K562 (cell line): ENCODE measurements around the gene FXN. TPM values are rescaled to one million over a fixed set of nuclear protein-coding genes. Genes with fewer than 3 reads are reported as not detected.

Experiments
- CTBP1 ChIP-seq: fragments of 450-650 bp; IDR thresholded peaks from 2 replicates; pipeline ENCODE4 v1.6.1; 2016; ENCODE audit warnings: borderline replicate concordance
- JUND ChIP-seq, 2 experiments: IDR thresholded peaks; 2 replicates in 1 of 2; 3 replicates in 1 of 2; pipeline ENCODE4 v1.6.1; 2011; ENCODE audit warnings: borderline replicate concordance in 2 of 2, low read depth in 2 of 2, low read length in 2 of 2, improper control_type of control experiment in 1 of 2, missing biosample characterization in 1 of 2, missing genetic modification characterization in 1 of 2, missing genetic modification reagents in 1 of 2
- RAD21 ChIP-seq, 2 experiments: fragments of 250-450 bp in 1 of 2; fragments of 450-650 bp in 1 of 2; sonication (Bioruptor Pico) in 1 of 2; formaldehyde crosslinking in 1 of 2; IDR thresholded peaks in 1 of 2; conservative IDR thresholded peaks in 1 of 2; 2 replicates each; pipeline versions ENCODE4 v1.4.0 to v1.8.0; 2020 to 2022; ENCODE audit warnings: mild to moderate bottlenecking in 2 of 2, moderate library complexity in 1 of 2
- SMC3 ChIP-seq: conservative IDR thresholded peaks from 2 replicates; pipeline ENCODE4 v1.6.1; 2011; ENCODE audit warnings: low read depth, low read length, improper control_type of control experiment; ENCODE audit not compliant: insufficient read depth
- STAG1 ChIP-seq: sonication (generic); formaldehyde crosslinking; IDR thresholded peaks from 2 replicates; pipeline ENCODE4 v1.5.0; 2020; ENCODE audit warnings: missing genetic modification reagents, borderline replicate concordance
- TRIM28 ChIP-seq: fragments of 450-650 bp; IDR thresholded peaks from 2 replicates; pipeline ENCODE4 v1.6.1; 2017
- ZNF143 ChIP-seq: sonication (generic); formaldehyde crosslinking; IDR thresholded peaks from 2 replicates; pipeline ENCODE4 v1.9.0; 2022; ENCODE audit warnings: mild to moderate bottlenecking, missing genetic modification reagents
- ZNF316 ChIP-seq: fragments of 450-650 bp; IDR thresholded peaks from 2 replicates; pipeline ENCODE4 v1.6.1; 2016
- polyA plus RNA-seq, 8 experiments: library from polyadenylated mRNA; depleted of rRNA in 4 of 8; stranded (reverse) in 5 of 8; unstranded in 3 of 8; fragments of >200 nt; fragmentation: Nextera tagmentation in 2 of 8; fragmentation: Illumina TruSeq in 1 of 8; extraction: Ambion mirVana in 2 of 8; extraction: Trizol in 1 of 8; gene quantifications; 2 replicates each; pipeline versions ENCODE4 v1.2.1 to v1.2.3, GENCODE V29; 2011 to 2014; ENCODE audit warnings: inconsistent platforms in 1 of 8, missing spikeins in 1 of 8
- total RNA-seq, 7 experiments: library from RNA; depleted of rRNA in 6 of 7; stranded (reverse); fragments of >200 nt in 6 of 7; fragmentation: Illumina TruSeq in 2 of 7; extraction: Trizol in 2 of 7; gene quantifications; 2 replicates each; pipeline versions ENCODE4 v1.2.1 to v1.2.3, GENCODE V29; 2011 to 2021; ENCODE audit warnings: low replicate concordance in 1 of 7
- TF ChIP-seq, protein P1 (sequence below): fragments of 450-650 bp; IDR thresholded peaks from 2 replicates; pipeline ENCODE4 v1.6.1; 2016; ENCODE audit warnings: mild to moderate bottlenecking
- TF ChIP-seq, protein P2 (sequence below): sonication (generic); formaldehyde crosslinking; IDR thresholded peaks from 2 replicates; pipeline ENCODE4 v1.8.1; 2023; ENCODE audit warnings: mild to moderate bottlenecking, missing genetic modification reagents
- TF ChIP-seq, protein P3 (sequence below): sonication (generic); formaldehyde crosslinking; IDR thresholded peaks from 2 replicates; pipeline ENCODE4 v1.8.0; 2023; ENCODE audit warnings: missing genetic modification reagents, mild to moderate bottlenecking, borderline replicate concordance
- TF ChIP-seq, protein P4 (sequence below): fragments of 450-650 bp; IDR thresholded peaks from 2 replicates; pipeline ENCODE4 v1.6.1; 2016

FXN gene
- total and polyA plus RNA-seq, 9 of the 15 experiments (the other 6 are each of a cell fraction or from before 2014, with no cell fraction given) = 7.6 to 51.5 (median 30.3) TPM

DNA sequence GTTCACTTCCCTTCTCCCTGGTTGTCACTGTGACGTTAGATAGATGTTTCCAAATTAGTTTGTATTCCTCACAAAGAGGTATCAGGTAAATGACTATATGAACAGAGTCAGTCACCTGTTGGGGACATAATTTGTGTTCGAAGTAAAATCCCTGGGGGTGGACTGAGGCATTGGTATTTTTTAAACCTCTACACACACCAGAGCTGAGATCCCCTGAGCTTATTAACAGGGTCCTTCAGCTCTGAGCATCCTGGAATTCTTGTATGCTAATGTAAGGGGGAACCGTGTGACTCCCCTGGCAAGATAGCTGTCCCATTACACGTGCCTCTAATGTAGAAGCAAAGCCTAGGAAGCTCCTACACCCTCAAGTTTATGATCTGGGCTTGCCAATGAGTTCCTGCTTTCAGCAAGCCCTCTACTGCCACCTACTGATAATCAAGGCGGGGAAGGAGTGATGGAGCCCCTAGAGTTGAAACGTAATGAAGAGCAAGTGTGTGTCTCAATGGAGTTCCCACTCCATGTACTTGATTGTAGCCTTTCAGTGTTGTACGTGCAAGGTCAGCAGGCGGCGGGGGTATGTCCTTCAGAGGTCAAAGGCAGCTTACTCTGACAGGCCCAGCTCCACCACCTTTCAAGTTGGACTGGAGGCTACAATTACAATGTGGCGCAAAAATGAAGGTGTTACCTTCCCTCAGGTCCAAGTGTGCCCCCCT is 36.0 kb upstream of the FXN start (continued):
- TF ChIP-seq, protein P1, sequence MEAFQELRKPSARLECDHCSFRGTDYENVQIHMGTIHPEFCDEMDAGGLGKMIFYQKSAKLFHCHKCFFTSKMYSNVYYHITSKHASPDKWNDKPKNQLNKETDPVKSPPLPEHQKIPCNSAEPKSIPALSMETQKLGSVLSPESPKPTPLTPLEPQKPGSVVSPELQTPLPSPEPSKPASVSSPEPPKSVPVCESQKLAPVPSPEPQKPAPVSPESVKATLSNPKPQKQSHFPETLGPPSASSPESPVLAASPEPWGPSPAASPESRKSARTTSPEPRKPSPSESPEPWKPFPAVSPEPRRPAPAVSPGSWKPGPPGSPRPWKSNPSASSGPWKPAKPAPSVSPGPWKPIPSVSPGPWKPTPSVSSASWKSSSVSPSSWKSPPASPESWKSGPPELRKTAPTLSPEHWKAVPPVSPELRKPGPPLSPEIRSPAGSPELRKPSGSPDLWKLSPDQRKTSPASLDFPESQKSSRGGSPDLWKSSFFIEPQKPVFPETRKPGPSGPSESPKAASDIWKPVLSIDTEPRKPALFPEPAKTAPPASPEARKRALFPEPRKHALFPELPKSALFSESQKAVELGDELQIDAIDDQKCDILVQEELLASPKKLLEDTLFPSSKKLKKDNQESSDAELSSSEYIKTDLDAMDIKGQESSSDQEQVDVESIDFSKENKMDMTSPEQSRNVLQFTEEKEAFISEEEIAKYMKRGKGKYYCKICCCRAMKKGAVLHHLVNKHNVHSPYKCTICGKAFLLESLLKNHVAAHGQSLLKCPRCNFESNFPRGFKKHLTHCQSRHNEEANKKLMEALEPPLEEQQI = 0 out of 2 replicates have a peak, but pooled peaks have one; percentile 24
- TF ChIP-seq, protein P2, sequence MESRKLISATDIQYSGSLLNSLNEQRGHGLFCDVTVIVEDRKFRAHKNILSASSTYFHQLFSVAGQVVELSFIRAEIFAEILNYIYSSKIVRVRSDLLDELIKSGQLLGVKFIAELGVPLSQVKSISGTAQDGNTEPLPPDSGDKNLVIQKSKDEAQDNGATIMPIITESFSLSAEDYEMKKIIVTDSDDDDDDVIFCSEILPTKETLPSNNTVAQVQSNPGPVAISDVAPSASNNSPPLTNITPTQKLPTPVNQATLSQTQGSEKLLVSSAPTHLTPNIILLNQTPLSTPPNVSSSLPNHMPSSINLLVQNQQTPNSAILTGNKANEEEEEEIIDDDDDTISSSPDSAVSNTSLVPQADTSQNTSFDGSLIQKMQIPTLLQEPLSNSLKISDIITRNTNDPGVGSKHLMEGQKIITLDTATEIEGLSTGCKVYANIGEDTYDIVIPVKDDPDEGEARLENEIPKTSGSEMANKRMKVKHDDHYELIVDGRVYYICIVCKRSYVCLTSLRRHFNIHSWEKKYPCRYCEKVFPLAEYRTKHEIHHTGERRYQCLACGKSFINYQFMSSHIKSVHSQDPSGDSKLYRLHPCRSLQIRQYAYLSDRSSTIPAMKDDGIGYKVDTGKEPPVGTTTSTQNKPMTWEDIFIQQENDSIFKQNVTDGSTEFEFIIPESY (CRISPR knock-in tag) = 0 out of 2 replicates have a peak, but pooled peaks have one; percentile 33
- TF ChIP-seq ZNF316 = peak; percentile 72
- TF ChIP-seq, protein P3, sequence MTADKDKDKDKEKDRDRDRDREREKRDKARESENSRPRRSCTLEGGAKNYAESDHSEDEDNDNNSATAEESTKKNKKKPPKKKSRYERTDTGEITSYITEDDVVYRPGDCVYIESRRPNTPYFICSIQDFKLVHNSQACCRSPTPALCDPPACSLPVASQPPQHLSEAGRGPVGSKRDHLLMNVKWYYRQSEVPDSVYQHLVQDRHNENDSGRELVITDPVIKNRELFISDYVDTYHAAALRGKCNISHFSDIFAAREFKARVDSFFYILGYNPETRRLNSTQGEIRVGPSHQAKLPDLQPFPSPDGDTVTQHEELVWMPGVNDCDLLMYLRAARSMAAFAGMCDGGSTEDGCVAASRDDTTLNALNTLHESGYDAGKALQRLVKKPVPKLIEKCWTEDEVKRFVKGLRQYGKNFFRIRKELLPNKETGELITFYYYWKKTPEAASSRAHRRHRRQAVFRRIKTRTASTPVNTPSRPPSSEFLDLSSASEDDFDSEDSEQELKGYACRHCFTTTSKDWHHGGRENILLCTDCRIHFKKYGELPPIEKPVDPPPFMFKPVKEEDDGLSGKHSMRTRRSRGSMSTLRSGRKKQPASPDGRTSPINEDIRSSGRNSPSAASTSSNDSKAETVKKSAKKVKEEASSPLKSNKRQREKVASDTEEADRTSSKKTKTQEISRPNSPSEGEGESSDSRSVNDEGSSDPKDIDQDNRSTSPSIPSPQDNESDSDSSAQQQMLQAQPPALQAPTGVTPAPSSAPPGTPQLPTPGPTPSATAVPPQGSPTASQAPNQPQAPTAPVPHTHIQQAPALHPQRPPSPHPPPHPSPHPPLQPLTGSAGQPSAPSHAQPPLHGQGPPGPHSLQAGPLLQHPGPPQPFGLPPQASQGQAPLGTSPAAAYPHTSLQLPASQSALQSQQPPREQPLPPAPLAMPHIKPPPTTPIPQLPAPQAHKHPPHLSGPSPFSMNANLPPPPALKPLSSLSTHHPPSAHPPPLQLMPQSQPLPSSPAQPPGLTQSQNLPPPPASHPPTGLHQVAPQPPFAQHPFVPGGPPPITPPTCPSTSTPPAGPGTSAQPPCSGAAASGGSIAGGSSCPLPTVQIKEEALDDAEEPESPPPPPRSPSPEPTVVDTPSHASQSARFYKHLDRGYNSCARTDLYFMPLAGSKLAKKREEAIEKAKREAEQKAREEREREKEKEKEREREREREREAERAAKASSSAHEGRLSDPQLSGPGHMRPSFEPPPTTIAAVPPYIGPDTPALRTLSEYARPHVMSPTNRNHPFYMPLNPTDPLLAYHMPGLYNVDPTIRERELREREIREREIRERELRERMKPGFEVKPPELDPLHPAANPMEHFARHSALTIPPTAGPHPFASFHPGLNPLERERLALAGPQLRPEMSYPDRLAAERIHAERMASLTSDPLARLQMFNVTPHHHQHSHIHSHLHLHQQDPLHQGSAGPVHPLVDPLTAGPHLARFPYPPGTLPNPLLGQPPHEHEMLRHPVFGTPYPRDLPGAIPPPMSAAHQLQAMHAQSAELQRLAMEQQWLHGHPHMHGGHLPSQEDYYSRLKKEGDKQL = no peak
- TF ChIP-seq RAD21 (CRISPR knock-in tag; conservative IDR thresholded peaks at IDR 0.05 in 1 of 2, IDR thresholded peaks at IDR 0.05 in 1 of 2) = peak; percentile 70 to 92
- TF ChIP-seq TRIM28 = peak; percentile 37; the same call in 1 of the 2 replicates
- TF ChIP-seq, protein P4, sequence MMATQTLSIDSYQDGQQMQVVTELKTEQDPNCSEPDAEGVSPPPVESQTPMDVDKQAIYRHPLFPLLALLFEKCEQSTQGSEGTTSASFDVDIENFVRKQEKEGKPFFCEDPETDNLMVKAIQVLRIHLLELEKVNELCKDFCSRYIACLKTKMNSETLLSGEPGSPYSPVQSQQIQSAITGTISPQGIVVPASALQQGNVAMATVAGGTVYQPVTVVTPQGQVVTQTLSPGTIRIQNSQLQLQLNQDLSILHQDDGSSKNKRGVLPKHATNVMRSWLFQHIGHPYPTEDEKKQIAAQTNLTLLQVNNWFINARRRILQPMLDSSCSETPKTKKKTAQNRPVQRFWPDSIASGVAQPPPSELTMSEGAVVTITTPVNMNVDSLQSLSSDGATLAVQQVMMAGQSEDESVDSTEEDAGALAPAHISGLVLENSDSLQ = no peak
- TF ChIP-seq JUND (IDR thresholded peaks at IDR 0.05; ENCODE audit: borderline replicate concordance, low read depth, low read length) = peak; percentile 17; the same call in 1 of the 2 replicates
- TF ChIP-seq JUND (tag; IDR thresholded peaks at IDR 0.05; ENCODE audit: borderline replicate concordance, low read depth, low read length) = no peak; the same call in 2 of the 3 replicates
- TF ChIP-seq STAG1 (CRISPR knock-in tag) = peak; percentile 53; the same call in 1 of the 2 replicates
- TF ChIP-seq ZNF143 (CRISPR knock-in tag) = no peak
- peak; percentile 77 for TF ChIP-seq SMC3
- no peak for TF ChIP-seq CTBP1
